Measurements from ENCODE around the gene GDNF.
"Not testable (repeated sequence)": the region's sequence is repeated elsewhere in the genome, so short reads cannot be mapped to it uniquely, and the experiment has no call there.

The GDNF gene

DNA sequence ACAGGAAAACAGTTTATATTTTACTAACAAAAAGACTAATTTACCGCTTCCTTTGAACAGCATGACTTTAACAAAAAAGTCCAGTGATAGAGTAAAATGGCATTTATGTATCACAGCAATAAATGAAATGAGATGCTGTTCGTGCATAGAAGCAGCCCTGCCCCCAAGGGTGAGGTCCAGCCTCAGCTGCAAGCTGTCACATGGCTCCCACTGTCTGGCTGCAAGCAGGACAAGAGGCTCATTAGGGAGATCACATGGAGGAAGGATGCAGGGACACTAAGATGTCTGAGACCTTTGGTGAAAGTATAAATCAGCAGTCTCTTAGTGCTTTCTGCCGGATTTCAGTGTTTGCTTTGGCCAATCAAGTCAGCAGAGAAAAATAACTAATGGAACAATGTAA is 23.0 kb downstream of the GDNF start:
- peak in 38 of 51 donors; percentile 11 to 84 (median 56) for DNase-seq

GRCh38 chr5:37816331-37816730 is 23.5 kb downstream of the GDNF start:
- no peak for DNase-seq

- DNase-seq = no peak
Measured at GRCh38 chr5:37815913-37816312, 23.9 kb downstream of the GDNF start.

DNA sequence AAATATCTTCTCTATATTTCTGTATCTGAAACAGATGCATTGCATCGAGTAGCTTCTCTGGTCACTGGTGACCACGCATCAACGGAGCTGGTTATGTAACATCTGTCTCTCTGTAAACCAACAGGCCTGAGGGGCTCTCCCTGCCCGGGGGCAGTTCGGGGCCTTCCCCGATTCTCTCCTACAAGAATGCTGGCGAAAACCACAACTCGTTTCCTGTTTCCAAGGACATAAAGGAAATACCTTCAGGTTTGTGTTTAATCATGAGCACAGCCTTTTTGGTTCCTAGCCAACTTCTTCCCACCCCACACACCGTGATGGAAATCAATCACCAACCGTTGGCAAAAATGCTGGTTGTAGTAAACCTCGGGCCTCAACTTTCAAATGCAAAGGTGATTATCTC is 25.1 kb downstream of the GDNF start:
- no peak for DNase-seq

GRCh38 chr5:37812365-37812764 is 27.5 kb downstream of the GDNF start:
- DNase-seq = no peak

DNA sequence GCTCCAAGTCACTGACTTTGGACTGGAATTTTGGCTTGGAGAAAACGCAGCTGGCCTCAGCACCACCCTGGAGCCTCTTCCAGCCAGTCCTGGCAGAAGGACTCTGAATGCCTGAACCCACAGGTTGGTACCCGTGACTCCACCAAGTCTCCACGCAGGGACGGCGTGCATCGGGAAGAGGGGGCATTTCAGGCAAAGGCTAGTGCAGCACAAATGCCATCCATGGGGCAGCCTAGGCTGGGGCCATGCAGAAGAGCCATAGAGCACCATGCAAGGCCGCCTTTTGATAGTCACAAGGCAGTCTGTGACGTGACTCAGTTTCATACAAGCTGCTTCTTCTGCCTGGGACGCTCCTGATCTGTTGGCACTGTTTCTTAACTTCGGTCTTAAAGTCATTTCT is 28.0 kb downstream of the GDNF start:
- no peak for DNase-seq

DNA sequence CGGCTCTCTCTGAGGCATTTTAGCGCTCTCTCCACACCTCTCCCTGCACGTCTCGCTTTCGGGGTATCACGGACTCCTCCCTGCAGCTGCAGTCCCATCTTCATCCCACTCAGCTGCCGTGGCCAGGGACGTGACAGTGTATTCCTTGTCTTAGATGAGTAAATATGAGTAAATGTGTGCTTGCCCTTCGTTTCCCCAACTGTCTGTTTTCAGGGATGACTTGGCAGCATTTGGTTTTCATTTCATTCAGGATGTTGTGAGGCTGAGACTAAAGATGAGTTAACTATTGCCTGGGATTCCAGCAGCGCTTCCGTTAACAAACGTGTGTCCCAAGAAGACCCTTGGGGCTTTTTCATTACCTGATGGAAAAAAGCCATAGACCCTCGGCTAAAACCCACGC is 29.5 kb downstream of the GDNF start:
- peak in 1 of 51 donors; percentile 11 for DNase-seq

- DNase-seq = no peak
Measured at GRCh38 chr5:37808945-37809344, 30.9 kb downstream of the GDNF start.

GRCh38 chr5:37807621-37808301 is 32.1 kb downstream of the GDNF start:
- DNase-seq = no peak

DNA sequence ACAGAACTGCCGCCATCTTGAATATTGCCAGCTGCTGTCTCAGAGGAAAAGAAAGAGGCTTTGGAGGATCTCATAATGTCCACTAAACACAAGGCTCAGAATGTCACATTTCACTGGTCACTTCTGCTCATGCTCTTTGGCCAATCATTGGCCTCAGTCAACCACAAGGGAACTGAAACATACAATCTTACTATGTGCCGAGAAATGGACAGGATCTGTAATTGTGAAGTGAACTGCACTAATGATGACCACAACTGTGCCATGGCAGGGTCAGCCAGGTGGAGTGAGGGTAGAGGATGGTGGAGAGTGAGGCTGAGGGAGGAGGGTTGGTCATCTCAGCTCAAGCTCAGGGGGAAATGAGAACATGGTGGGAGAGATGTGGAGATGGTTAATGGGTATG is 32.8 kb downstream of the GDNF start:
- DNase-seq = no peak

GRCh38 chr5:37806476-37806875 is 33.4 kb downstream of the GDNF start:
- no peak for DNase-seq

- no peak for DNase-seq
Measured at GRCh38 chr5:37806016-37806415, 33.8 kb downstream of the GDNF start.

DNA sequence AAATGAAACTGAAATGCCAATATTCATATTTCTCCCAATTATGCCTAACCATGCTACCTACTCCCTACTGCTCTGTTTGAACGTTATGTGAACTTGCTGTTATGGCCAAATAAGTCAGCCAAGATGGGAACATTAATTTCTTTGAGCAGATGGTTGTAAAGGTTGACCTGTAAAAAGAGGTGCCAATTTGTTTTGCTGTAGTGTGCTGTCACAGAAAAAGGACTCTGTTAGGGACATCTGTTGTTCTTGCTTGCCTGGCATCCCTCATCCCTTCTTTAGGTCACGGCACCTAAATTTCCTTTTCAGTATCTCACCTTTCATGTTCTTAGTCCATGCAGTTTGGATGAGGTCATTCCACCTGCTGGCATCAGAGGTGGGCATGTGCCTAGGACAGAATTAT is 35.4 kb downstream of the GDNF start:
- DNase-seq = no peak

GRCh38 chr5:37803487-37803886 is 36.4 kb downstream of the GDNF start:
- no peak for DNase-seq

- no peak for DNase-seq
Measured at GRCh38 chr5:37801521-37801920, 38.3 kb downstream of the GDNF start.

DNA sequence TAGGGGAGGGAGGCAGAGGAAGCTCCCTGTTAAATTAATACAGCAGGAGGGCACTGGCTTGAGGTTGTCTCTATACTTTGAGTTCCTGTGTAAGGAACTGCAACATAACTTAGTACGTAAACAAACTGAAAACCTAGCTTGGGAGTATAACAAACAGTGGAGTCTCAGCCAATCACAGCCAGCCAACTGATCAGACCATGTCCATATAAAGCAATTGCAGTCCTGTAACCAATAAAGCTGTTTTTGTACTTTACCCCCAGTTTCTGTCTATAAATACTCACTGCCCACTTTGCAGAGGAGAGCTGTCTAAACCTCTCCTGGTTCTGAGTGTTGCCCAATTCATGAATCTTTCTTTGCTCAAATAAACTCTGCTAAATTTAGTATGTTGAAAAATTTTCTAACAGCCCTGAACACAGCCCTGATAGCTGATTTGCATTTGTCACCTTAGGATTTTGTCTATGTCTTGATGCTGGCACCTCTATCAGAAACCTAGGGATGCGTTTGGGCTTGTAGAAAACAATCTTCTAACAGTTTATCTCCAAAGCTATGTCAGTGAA is 39.9 kb downstream of the GDNF start:
- DNase-seq = no peak

DNA sequence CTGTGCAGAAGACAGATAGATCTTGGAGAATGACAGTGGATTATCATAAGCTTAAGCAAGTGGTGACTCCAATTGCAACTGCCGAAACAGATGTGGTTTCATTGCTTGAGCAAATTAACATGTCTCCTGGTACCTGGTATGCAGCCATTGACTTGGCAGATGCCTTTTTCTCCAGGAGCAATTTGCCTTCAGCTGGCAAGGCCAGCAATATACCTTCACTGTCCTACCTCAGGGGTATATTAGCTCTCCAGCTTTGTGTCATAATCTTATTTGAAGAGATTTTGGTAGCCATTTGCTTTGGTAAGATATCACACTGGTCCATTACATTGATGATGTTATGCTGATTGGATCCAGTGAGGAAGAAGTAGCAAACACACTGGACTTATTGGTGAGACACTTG is 43.4 kb downstream of the GDNF start:
- not testable (repeated sequence) for DNase-seq

GRCh38 chr5:37795292-37795691 is 44.5 kb downstream of the GDNF start:
- DNase-seq = not testable (repeated sequence)

GRCh38 chr5:37792975-37793631 is 46.7 kb downstream of the GDNF start:
- no peak for DNase-seq

DNA sequence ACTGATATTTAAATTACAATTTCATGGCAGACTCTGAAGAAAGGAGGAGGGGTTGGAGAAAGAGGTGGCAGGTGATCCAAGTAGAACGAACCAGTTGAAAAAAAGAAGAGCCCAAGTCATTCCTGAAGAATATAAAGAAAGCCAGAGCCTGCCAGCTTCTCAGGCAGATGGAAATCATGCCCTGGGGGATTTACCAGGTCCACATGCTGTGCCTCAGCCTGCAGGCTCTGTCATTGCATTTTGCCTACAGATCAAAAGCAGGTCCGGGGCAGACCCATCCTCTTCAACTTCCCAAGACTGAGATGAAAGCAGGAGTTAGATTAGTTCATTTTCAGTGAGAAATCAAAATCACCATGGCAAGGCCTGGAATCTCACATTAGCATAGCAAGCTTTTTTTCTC is 48.5 kb downstream of the GDNF start:
- DNase-seq = no peak

DNA sequence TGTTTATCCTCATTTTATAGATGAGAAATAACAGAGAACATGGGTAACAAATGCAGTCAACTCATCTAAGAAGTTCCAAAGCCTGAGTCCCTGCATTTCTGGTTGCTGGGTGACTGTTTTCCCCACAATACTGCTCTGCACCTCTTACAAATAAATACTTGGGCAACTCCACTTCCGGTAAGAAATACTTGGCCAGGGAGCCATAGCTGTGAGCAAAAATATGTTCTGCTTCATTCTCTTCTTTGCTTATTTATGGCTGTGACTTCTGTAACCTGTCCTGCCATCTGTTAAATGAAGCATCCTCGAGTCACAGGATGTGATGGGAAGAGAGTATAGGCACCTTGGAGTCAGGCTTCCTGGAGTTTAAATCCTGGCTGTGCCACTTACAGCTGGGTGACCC is 49.9 kb downstream of the GDNF start:
- no peak for DNase-seq

DNA sequence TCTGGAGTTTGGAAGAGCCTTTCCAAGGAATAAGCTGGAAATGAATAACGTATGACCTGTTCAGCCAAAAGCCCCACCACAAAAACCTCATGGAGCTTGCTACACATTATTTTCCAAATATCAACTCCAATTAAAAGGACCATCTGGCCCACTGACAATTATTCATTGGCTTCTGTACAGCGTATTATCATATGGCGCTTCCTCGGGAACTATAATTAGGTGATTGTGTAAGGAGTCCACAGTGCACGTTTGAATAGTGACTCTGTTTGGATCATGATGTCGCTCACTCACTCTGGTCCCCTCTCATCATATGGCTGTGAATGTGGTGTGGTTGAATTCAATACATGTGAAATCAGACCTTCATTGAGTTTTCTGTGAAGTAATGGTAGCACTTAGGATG is 52.1 kb downstream of the GDNF start:
- no peak for DNase-seq

DNA sequence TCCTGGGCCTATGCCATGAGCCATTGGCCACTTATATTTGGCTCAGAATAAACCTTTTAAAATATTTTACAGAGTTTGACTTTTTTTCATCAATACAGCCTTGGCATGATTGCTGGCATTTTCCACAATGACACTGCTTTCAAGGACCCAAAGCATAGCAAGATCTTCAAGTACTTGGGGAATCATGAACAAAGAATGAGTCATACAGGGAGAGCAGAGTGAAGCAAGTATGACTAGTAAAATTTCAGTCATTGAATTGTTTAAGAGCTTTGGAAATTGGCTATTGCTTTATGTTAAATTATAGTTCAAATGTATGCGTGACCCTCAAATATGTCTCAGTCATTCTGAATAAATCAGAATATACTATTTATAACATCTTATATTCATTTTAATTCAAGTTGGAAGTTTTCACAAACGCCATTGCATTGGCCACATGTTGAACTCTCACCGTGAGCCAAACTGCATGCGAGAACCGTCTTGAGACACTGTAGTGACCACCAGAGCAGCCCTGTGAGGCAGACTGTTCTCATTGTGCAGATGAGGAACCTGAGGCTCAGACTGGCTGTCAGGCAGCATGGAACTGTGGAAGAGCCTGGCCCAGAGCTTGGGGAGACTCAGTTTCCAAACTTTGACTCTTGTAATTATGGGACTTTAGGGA is 52.9 kb downstream of the GDNF start:
- no peak for DNase-seq

Data from hypothalamus (tissue), 51 donors.